Trophoblast cell (in vitro differentiated cells and primary cell): ENCODE results near the gene SH2D3A.

ENCODE experiments used
- DNase-seq, 2 donors: peaks; one replicate each; pipeline ENCODE4 v3.0.0-alpha.2; 2016
- H2AFZ ChIP-seq: 2 replicates; pipeline ENCODE4 v1.6.1; 2013; ENCODE audit warnings: low read length, moderate library complexity, mild to moderate bottlenecking; ENCODE audit not compliant: insufficient read depth, poor library complexity
- H2AK5ac ChIP-seq: 2 replicates; pipeline ENCODE4 v1.6.1; 2013; ENCODE audit warnings: mild to moderate bottlenecking, low read length
- H2BK120ac ChIP-seq: 2 replicates; pipeline ENCODE4 v1.6.1; 2013; ENCODE audit warnings: low read length, mild to moderate bottlenecking, moderate library complexity; ENCODE audit not compliant: insufficient read depth, poor library complexity
- H2BK12ac ChIP-seq: 2 replicates; pipeline ENCODE4 v1.6.1; 2013; ENCODE audit warnings: mild to moderate bottlenecking, low read length, moderate library complexity
- H2BK5ac ChIP-seq: 2 replicates; pipeline ENCODE4 v1.6.1; 2013; ENCODE audit warnings: low read length, low read depth, moderate library complexity, mild to moderate bottlenecking; ENCODE audit not compliant: poor library complexity
- H3K14ac ChIP-seq: 2 replicates; pipeline ENCODE4 v1.6.1; 2013; ENCODE audit warnings: mild to moderate bottlenecking, low read length
- H3K18ac ChIP-seq: 2 replicates; pipeline ENCODE4 v1.6.1; 2013; ENCODE audit warnings: mild to moderate bottlenecking, low read length
- H3K23ac ChIP-seq: 2 replicates; pipeline ENCODE4 v1.6.1; 2013; ENCODE audit warnings: low read length
- H3K27ac ChIP-seq: 2 replicates; pipeline ENCODE4 v1.5.1; 2013; ENCODE audit warnings: low read depth, mild to moderate bottlenecking, inconsistent platforms, low read length, moderate library complexity
- H3K27me3 ChIP-seq: 2 replicates; pipeline ENCODE4 v1.6.1; 2013; ENCODE audit warnings: inconsistent platforms, mild to moderate bottlenecking, low read length, moderate library complexity; ENCODE audit not compliant: insufficient read depth
- H3K36me3 ChIP-seq, 2 experiments: 1 replicate in 1 of 2; 2 replicates in 1 of 2; pipeline ENCODE4 v1.6.1; 2013; ENCODE audit warnings: low read length in 2 of 2, mild to moderate bottlenecking in 2 of 2, moderate library complexity in 1 of 2; ENCODE audit not compliant: insufficient read depth in 2 of 2, control insufficient read depth in 1 of 2
- H3K4ac ChIP-seq: 2 replicates; pipeline ENCODE4 v1.6.1; 2013; ENCODE audit warnings: low read depth, mild to moderate bottlenecking, low read length, moderate library complexity
- H3K4me1 ChIP-seq, 2 experiments: 1 replicate in 1 of 2; 2 replicates in 1 of 2; pipeline ENCODE4 v1.6.1; 2013; ENCODE audit warnings: low read length in 2 of 2, mild to moderate bottlenecking in 2 of 2, moderate library complexity in 1 of 2; ENCODE audit not compliant: insufficient read depth in 2 of 2, control insufficient read depth in 1 of 2
- H3K4me2 ChIP-seq: 2 replicates; pipeline ENCODE4 v1.6.1; 2013; ENCODE audit warnings: inconsistent platforms, mild to moderate bottlenecking, low read length, moderate library complexity
- H3K4me3 ChIP-seq: 2 replicates; pipeline ENCODE4 v1.5.1; 2013; ENCODE audit warnings: mild to moderate bottlenecking, low read depth, low read length, inconsistent platforms
- H3K79me1 ChIP-seq: one replicate; pipeline ENCODE4 v1.6.1; 2013; ENCODE audit warnings: low read length
- H3K79me2 ChIP-seq: 2 replicates; pipeline ENCODE4 v1.6.1; 2013; ENCODE audit warnings: low read length, mild to moderate bottlenecking; ENCODE audit not compliant: control insufficient read depth, insufficient read depth, poor library complexity
- H3K9ac ChIP-seq: 2 replicates; pipeline ENCODE4 v1.6.1; 2013; ENCODE audit warnings: mild to moderate bottlenecking, low read length
- H3K9me3 ChIP-seq: 2 replicates; pipeline ENCODE4 v1.6.1; 2013; ENCODE audit warnings: low read depth, mild to moderate bottlenecking, control low read depth, inconsistent platforms, low read length; ENCODE audit not compliant: insufficient read depth
- H4K12ac ChIP-seq: 2 replicates; pipeline ENCODE4 v1.6.1; 2013; ENCODE audit warnings: low read depth, mild to moderate bottlenecking, low read length, moderate library complexity
- H4K8ac ChIP-seq: 2 replicates; pipeline ENCODE4 v1.6.1; 2013; ENCODE audit warnings: low read depth, mild to moderate bottlenecking, low read length, moderate library complexity
- H4K91ac ChIP-seq: one replicate; pipeline ENCODE4 v1.6.1; 2013; ENCODE audit warnings: low read depth, mild to moderate bottlenecking, low read length, moderate library complexity
- WGBS: extraction: QIAGEN DNeasy Blood & Tissue Kit; methylation state at CpG from one replicate; pipeline ENCODE4 v1.1.7; 2013; ENCODE audit warnings: missing lambda C conversion rate; ENCODE audit not compliant: insufficient read length, insufficient coverage; ENCODE audit errors: extremely low coverage; 5-methylcytosine and 5-hydroxymethylcytosine counted together

SH2D3A gene

DNA sequence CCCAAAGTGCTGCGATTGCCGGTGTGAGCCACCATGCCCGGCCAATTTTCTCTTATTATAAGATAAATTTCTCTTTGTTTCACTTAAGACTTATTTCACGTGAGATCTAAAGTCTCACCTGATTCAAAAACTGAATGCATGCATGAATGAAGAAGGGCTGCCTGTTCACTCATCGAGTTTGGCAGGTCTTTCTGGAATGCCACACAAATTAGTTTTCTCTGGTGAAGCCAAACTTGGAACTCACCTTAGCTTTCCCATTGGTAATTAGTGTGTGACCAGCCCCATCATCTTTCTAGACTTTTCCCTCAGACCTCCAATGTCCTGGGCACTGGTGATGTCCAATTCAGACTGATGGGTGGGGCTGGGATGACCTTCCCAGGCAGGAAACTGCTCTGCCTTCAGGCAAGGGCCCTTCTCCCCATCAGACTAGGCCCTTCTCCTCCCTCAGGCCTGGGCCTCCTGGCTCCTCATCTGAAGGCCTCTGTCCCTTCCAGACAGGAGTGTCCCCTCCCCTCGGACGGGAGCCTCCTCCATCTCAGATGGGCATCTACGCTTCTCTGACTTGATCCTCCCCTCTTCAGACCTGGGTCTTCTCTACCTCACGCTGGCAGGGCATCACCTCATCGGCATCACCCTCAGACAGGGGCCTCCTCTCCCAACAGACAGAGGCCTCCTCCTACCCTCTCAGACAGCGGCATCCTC, 61.2 kb downstream of the SH2D3A start:
- no peak overlapping the region for H3K23ac ChIP-seq
- no peaks in the 10 kb centered on the region for H3K79me1 ChIP-seq
- H2AK5ac ChIP-seq = no peak overlapping the region
- no peak overlapping the region for H3K4me3 ChIP-seq
- peaks cover 2% of the 10 kb centered on the region for H3K9me3 ChIP-seq
- WGBS = no CpG with 5 or more reads among the region's 11 CpGs
- H3K14ac ChIP-seq = no peak overlapping the region
- no peak for DNase-seq
- peaks cover 9% of the 10 kb centered on the region for H3K27me3 ChIP-seq
- H2BK12ac ChIP-seq = no peak overlapping the region
- no peak overlapping the region for H2AFZ ChIP-seq
- no peak overlapping the region for H3K27ac ChIP-seq
- no peak overlapping the region for H3K4me2 ChIP-seq
- no peak overlapping the region for H4K8ac ChIP-seq
- H2BK5ac ChIP-seq = no peak overlapping the region
- no peak overlapping the region for H3K18ac ChIP-seq
- H4K12ac ChIP-seq = no peak overlapping the region
- no peaks in the 10 kb centered on the region for H3K79me2 ChIP-seq
- H3K9ac ChIP-seq = no peak overlapping the region
- H3K36me3 ChIP-seq = no peaks in the 10 kb centered on the region
- H3K4ac ChIP-seq = no peak overlapping the region
- no peak overlapping the region for H2BK120ac ChIP-seq
- no peak overlapping the region for H4K91ac ChIP-seq
- peaks cover 0 to 2% of the 10 kb centered on the region in 2 experiments for H3K4me1 ChIP-seq
